GM18861 (cell line): ENCODE measurements around the gene CC2D1A.
A peak's percentile ranks its signal among the peaks of the same experiment; 100 is the strongest.

Experiments used
- ATAC-seq: cut with Tn5 transposase; IDR thresholded peaks from one replicate; pipeline ENCODE4 v1.9.1; 2021; ENCODE audit not compliant: unreplicated experiment

CC2D1A gene

DNA sequence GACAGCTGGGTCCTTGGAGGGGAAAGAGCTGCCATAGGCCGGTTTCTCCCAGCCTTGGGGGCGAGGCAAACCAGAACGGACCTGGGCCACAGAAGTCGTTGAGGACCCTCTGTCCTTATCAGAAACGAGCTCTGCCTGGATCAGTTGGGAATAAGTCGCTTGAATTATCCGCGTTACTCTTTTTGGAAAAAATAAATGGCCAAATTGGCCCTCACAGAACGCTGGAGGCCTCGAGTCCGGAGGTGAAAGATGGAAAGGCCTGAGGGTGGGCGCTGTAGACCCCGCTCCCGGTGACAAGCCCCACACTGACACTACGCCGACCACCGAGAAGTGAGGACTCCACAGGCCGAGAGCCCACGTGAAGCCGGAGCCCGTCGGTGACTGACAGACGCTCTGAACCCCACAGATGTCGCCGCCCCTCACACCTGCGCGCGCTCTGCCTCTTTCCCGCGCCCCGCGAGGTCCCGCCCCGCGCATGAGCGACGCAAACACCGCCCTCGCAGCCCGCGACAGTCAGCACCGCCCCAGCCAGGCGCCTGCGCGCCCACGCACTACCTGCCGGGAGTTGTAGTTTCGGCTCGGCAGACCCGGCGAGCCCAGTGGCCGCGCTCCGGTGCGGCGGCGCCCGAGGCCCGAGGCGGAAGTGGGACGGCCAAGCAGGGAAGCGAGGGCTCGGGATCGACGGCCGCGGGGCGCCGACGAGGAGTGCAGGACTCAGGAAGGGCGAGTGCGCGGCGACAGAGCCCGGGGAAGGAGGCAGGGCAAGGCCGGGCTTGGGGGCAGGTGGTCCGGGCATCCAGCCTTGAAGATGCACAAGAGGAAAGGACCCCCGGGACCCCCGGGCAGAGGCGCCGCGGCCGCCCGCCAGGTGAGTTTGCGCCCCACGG lies at the start of gene CC2D1A, which contains the start of gene BRME1:
Gene CC2D1A, plus strand, starts transcription at position 568 of the 887 bp plus-strand sequence. Its CDS starts 241 bp downstream, at position 809.
Gene BRME1, minus strand, starts transcription at position 484 of the 887 bp plus-strand sequence. CDS start 1,225 bp downstream, outside the sequence.
- peak; percentile 96 for ATAC-seq

DNA sequence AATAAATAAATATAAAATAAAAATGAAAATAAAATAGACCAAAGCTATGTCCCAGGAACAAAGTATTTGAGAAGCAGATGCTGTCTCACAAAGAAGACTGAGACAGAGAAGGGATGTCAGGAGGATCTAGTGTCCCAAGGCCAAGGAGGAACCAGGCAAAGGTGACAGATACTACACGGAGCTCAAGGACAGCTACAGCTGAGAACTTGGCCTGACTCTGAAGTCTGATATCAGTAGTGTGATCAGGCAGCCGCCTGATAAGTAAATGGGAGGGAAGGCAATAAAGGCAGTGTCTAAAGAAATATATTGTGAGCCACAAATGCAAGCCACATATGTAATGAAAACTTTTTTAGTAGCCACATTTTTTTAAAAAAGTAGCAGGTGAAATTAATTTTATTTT lies 49.5 kb upstream of the CC2D1A start:
- ATAC-seq, result no peak

DNA sequence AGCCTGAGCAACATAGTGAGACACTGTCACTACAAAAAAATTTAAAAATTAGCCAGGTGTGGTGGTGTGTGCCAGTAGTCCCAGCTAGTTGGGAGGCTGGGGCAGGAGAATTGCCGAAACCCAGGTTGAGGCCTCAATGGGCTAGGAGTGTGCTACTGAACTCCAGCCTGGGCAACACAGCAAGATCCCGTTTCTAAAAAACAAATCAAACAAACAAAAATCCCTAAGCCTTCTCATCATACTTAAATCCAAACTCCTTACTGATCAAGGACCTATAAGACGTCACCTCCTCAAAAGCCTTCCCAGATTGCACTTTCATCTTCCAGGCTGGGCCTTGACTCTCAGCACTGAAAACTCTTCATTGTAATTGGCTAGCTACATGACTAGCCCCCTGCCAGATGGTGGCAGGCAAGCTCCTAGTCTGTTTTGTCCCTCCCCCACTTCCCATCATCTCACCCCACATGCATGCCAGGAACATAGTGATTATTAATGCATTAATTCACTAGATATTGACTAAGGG lies 46.6 kb upstream of the CC2D1A start:
- no peak for ATAC-seq

DNA sequence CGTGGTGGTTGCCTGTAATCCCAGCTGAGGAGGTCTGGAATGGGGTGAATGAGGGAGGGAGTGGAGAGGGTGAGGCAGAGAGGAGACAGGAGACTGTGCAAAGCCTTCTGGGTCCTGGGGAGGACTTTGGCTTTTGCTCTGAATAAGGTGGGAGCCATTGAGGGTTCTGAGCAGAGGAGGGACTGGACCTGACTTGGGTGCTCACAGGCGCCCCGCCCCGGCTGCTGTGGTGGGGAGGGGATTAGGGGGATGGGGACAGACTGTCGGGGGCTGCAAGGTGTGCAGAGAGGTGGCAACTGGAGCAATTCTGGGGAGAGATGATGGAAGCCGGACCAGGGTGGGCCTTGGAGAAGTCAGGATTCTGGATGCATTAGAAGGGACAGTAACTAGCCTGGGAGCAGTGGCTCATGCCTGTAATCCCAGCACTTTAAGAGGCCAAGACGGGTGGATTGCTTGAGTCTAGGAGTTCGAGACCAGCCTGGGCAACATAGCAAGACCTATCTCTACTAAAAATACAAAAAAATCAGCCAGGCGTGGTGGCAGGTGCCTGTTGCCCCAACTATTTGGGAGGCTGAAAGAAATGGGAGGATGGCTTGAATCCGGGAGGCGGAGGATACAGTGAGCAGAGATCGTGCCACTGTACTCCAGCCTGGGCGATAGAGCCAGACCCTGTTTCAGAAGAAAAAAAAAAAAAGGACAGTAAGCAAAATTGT lies 45.2 kb upstream of the CC2D1A start:
- no peak for ATAC-seq

DNA sequence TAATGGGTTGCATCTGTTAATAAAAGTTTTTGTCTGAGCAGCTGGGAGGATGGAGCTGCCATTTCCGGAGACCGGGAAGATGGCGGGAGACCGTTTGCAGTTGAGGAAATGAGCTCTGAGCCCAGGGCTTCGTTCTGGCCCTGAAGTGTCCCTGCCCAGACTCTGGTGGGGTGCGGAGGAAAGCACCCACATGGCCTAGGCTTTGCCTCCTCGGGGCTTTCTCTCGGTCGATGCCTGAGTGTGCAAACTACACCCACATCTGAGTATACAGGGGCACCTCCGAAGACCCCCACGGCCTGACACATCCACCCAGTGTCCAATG lies 44.6 kb upstream of the CC2D1A start:
- no peak for ATAC-seq

DNA sequence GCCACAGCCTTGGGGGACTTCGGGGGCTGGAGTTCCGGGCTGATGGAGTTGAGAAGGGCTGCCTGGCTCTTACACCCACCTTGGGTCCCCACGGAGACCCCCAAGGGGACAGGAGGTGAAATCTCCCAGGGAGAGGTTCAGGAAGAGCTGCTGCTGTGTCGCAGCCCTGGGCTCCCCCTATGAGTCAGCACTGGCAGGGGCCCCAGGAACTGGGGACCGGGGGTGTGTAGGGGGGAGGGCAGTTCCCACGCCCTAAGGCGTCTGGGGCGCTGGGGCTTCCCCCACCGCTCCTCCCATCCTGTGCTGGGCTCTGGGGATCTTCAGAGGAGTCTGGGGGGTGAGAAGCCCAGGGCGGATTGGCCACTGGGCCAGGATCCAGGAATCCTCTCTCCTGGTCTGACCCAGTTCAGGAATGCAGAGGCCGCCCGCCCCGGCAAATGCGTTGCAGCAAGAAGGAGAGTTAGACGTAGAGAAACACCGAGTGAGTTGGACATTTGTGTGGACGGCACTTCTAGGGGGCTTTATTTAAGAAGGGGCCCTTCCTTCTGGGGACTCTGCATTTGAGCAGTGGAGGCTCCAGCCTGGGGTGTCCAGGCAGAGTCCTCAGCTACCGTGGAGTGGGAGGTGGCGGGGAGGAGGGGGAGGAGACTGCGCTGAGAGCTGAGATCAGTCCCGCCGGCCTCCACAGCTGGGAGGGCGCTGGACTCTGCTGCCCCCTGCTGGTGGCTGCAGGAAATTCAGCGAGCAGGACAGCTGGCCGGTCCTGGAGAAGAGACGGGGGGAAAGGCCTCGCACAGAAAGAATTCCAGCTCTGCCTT lies 44.1 kb upstream of the CC2D1A start:
- peak; percentile 62 for ATAC-seq

DNA sequence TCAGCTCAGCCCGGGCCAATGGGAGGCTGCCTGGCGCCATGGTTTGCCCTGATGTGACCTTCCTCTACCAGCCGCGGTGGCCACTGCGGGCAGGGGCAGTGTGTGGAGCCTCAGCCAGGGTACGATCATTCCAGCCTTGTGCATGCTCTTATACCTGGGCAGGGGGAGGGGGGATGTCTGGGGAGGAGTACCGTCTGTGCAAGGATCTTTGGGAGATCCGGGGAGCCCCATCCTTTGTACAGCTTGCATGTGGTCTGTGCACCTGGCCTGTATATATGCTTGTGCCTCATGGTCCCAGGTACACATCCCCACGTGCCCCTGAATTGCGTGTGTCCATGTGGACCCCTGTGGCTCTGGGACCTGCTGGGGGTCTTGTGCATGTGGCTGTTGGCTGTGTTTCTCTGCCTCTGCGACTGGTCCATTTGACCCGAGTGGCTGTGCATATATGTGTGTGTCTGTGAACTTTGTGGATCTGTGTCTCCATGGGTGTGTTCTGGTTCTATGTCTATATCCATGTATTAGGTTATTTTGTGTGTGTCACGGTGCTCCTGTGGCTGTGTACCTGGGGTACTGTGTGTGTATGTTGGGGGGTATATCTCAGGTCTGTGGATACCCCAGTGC lies 41.8 kb upstream of the CC2D1A start:
- no peak for ATAC-seq

DNA sequence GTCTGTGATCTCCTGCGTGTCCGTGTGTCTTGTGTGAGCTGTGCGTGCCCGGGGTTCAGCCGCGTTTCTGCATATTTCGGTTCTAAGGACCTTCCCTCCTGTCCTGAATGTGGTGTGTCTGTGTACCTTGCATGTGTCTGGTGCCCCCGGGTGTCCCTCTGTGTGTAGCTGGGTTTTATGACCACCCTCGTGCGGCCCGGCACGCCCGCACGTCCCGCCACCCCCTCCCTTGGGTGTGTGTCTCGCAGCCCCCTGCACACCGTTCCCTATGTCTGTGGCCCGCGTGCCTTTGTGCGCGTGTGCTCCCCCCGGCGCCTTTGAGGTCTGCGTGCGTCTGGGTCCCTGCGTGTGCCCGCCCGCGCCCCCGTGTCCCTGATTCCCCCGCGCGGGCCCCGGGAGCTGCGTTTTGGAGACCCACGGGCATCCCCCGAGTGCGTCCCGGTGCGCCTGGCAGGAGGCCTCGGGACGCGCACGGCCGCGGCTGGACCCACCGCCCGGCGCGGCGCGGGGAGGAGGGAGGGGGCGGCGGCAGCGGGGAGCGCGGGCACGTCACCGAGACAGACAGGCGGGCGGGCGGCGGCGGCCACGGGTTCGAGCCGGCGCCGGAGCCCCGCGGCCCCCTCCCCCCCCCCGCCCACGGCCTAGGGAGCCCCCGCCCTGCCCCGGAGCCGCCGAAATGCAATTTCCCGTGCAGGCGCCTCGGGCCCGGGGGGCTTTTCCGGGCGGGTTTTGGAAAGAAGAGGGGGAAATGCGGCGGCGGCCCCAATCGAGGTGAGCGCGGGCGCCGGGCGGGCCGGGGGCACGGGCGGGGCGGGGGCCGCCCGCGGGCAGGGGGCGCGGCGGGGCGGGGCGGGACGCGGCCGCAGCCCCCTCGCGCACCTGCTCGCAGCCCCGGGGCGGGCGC lies 41.1 kb upstream of the CC2D1A start:
- ATAC-seq, result no peak

DNA sequence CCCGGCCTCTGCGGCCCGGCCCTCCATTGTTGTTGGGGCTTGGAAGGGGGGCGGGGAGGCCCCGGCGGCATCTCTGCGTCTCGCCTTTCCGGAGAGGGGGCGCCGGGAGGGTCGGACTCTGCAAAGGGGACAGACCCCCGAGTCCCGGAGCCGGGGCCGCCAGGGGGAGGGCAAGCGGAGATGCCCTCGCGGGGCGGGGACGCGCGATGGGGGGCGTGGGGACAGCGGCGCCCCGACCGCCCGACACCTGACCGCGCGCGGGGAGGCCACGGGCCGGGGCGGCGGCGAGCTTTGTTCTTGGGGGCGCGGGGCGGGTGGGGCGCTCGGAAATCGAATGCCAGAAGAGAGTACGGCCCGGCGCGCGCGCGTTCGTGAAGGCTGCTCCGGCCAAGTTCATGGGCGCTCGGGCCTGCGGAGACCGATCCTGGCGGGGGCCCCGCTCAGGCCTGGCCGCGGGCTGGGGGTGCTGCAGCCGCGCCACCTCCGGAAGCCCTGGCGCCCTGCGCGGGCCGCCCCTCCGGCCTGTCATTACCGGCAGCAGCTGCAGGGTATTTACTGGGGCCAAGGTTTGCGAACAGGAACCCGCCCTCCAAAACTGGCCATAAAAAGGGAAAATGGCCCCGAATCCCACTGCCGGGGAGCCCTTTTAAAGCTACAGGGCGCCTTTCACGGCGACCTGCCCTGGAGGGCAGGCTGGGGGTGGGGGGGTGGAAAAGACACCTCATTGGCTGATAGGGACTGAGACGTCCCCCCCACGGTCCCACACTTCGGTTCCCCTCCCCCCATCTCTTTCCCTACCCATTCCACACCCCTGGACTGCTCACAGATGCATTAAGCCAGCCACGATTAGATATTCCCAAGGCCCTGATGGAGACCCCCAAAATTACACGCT lies 40.2 kb upstream of the CC2D1A start:
- no peak for ATAC-seq

DNA sequence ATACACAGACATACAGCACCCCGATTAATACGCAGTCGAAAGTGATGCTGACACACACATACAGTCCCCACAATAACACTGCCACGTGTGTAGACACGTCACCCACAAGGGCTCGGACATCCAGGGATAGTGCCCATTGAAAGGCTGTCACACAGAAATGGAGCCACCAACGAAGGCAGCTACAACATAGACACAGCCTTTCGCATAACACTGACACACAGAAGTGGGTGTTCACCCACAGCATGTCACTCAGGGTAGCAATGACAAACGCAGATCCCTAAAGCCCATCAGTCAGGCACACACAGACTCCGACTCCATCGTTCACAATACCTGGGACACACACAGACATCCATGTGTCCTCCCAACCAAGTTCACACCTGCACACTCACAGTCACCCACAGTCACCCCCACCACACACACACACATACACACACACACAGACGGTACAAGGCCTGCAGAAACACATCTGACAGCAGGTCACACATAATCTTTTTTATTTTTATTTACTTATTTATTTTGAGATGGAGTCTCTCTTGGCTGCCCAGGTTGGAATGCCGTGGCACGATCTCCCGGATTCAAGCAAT lies 39.4 kb upstream of the CC2D1A start:
- ATAC-seq, result no peak

DNA sequence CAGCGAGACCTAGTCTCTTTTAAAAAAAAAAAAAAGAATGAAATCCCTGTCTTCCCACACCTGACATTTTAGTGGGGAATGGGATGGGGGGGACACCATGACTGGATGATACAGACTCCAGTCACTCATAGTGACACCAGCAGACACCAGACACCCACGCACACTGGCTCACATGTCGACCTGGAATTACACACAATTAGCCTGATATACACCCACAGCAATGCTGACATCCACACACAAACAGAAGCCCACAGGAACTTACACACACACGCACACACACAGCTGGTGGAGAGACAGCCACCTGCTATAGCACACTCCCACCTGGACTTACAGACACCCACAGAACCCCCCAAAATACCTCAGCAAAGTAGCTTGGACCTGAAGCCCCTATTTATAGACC lies 37.3 kb upstream of the CC2D1A start:
- ATAC-seq, result no peak

DNA sequence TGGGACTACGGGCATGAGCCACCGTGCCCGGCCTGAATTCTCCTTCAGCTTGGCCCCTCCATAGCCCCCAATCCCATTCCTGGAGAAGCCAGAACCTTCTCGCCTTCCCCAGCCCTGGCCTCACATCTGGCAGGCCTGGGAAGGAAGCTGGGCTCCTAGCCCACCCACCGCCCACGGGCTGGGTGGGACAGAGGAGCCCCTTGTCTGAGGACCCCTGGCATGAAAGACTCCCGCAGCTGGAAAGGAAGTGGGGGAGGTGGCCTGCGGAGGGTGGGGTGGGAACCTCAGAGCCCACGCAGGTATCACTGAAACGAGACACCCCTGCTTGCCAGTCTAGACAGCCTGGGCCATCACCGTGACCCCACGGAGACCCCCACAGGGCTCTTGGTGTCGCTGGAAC lies 36.7 kb upstream of the CC2D1A start:
- ATAC-seq, result no peak

DNA sequence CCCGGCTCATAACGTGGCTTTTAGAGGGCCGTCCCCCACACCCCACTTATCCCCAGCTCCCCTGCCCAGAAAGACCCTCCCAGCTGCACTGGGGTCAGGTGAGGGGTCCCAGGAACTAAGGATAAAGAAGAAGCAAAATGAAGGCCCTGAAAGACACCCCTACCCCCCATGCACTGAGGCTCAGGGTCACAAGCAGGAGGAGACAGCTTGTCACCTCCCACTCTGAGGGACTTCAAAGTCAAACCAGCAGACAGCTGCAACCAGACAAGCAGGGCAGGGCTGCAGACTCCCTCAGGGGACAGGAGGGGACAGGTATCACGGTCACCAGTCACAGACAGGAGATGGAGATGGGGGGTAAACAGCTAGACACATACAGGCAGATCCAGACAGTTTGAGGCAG lies 35.1 kb upstream of the CC2D1A start:
- ATAC-seq, result no peak

DNA sequence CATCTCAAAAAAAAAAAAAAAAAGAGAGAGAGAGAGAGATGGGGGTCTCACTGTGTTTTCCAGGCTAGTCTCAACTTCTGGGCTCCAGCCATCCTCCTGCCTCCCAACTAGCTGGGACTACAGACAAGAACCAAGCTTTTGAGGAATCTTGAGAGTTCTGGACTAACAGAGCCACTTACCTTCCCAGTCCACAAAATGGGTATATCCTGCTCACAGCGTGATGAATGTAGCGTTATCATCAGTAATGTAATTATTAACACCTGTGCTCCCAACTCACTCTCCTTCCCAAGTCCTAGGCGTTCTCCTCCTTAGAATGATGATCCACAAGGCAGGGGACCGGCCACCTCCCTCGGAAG lies 33.7 kb upstream of the CC2D1A start:
- ATAC-seq, result no peak

DNA sequence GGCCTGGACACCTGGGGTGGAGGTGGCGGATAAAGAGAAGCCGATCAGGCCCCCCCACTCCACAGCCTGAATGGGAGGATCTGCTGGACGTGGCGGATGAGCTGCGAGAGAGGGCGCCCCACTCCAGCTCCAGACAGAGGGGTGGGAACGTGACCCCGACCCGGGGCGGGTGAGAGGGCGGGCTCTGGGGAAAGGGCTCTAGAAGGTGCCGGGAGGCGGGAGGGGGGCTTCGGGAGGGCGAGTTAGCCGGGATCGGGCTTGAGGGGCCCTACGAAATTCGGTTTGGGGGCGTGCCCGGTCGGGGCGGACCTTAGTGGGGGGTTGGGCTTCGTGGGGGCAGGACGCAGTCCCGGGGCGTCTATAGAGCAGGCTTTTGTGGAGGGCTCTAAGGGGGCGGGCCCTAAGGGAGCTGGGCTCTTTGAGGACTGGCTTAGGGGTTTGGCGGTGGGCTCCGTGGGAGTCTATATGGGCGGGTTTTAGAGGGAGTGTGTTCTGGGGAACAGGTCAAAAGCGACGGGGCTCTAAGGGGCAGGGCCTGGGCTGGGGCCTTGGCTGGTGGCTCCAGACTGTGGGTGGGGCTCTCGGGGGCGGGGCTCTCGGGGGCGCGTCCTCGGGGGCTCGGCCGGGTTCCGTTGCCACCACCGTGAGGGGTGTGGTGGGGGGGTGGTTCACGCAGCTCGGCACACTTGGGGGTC lies 33.2 kb upstream of the CC2D1A start:
- ATAC-seq, result no peak

DNA sequence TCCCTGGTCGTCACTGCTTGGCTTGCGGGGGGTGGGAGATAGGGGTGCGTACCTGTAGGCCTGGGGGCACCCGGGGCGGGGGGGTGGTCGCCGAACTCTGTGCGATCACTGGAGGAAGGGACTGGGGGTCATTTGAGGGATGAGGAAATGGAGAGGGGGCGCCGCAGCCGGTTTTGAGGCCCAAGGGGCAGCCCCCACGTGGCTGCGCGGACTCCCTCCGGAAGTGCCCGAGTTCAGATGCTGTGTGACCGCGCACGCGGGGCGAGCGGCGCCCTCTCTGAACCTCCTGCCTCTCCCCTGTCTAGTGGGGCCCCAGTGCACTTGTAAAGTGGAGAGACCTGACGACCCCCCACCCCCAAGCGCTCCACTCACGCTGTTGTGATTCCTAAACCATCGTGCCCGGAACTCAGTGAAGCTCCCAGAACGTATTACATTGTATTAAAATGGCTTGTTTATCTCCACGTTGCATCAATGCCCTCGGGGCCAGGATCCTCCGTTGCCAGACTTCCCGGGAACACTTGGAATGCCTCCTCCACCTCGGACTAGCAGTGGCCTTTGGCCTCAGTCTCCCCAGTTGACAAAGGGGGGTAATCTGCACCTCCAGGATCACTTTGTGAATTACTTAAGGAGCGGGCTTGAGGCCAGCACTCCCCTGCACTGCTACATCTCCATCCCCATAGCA lies 32.0 kb upstream of the CC2D1A start:
- ATAC-seq, result no peak

DNA sequence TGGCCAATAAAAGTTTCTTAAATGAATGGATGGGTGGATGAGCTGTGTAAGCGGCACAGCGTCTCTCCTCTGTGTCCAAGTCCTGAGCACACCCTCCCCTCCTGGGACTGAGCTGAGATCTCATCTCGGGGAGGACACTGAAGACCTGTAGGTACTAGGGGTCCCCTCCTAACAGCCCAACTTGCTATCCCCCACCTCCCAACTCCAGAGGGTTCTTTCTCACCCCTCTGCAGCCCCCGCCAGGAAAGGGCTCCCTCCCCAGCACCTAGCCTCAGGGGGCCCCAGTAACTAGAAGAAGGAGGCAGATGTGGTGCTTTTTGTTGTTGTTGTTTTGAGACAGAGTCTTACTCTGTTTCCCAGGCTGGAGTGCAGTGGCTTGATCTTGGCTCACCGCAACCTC lies 30.2 kb upstream of the CC2D1A start:
- no peak for ATAC-seq
